HG03460 (cell line): ENCODE data around the gene AVEN.

Experiments
- ATAC-seq: cut with Tn5 transposase; IDR thresholded peaks from one replicate; pipeline ENCODE4 v1.9.1; 2021; ENCODE audit not compliant: unreplicated experiment

The AVEN gene

GRCh38 chr15:33987444-33987843 lies 51.6 kb downstream of the AVEN start:
- no peak for ATAC-seq

- no peak for ATAC-seq
These were observed 53.3 kb downstream of the AVEN start for GRCh38 chr15:33985751-33986150.

GRCh38 chr15:33985287-33985686 lies 53.7 kb downstream of the AVEN start:
- no peak for ATAC-seq

- no peak for ATAC-seq
These were observed 56.5 kb downstream of the AVEN start for GRCh38 chr15:33982516-33982915.

- ATAC-seq, result no peak
These were observed 58.8 kb downstream of the AVEN start for GRCh38 chr15:33980159-33980558.

GRCh38 chr15:33975022-33975565 lies 63.9 kb downstream of the AVEN start:
- no peak for ATAC-seq

- ATAC-seq, result no peak
These were observed 67.2 kb downstream of the AVEN start for GRCh38 chr15:33971811-33972210.

GRCh38 chr15:33968821-33969220 lies 70.2 kb downstream of the AVEN start:
- no peak for ATAC-seq

GRCh38 chr15:33968224-33968623 lies 70.8 kb downstream of the AVEN start, which contains the start of gene CHRM5:
Gene CHRM5 (plus strand): TSS chr15:33968497. CDS start chr15:34062718, 94,221 bp downstream.
- ATAC-seq, result no peak

- no peak for ATAC-seq
These were observed 74.4 kb downstream of the AVEN start for GRCh38 chr15:33964665-33965040.

GRCh38 chr15:33963831-33964664 lies 75.0 kb downstream of the AVEN start:
- peak; percentile 45 for ATAC-seq

GRCh38 chr15:33960549-33960935 lies 78.5 kb downstream of the AVEN start:
- ATAC-seq, result no peak

- ATAC-seq, result no peak
These were observed 79.0 kb downstream of the AVEN start for GRCh38 chr15:33959844-33960548.

GRCh38 chr15:33956397-33956796 lies 82.6 kb downstream of the AVEN start:
- no peak for ATAC-seq

- no peak for ATAC-seq
These were observed 83.1 kb downstream of the AVEN start for GRCh38 chr15:33955945-33956344.

GRCh38 chr15:33946152-33946551 lies 92.9 kb downstream of the AVEN start:
- ATAC-seq, result no peak

- ATAC-seq, result no peak
These were observed 97.5 kb downstream of the AVEN start for GRCh38 chr15:33941279-33942063.

GRCh38 chr15:33934921-33935320 lies 104.1 kb downstream of the AVEN start:
- no peak for ATAC-seq

GRCh38 chr15:33934396-33934795 lies 104.6 kb downstream of the AVEN start:
- no peak for ATAC-seq

- no peak for ATAC-seq
These were observed 106.3 kb downstream of the AVEN start for GRCh38 chr15:33932734-33933133.

- ATAC-seq, result no peak
These were observed 112.7 kb downstream of the AVEN start for GRCh38 chr15:33926260-33926659.
